HK-2 (cell line): Measurements from ENCODE around the gene RNF19B.

Experiments
- DNase-seq: peaks from one replicate; pipeline ENCODE4 v3.0.0-alpha.2; 2018; ENCODE audit not compliant: unreplicated experiment

Gene RNF19B

GRCh38 chr1:32888677-32889420 lies 75.8 kb downstream of the RNF19B start:
- DNase-seq = no peak

- no peak for DNase-seq
Observed at GRCh38 chr1:32888134-32888533, 76.5 kb downstream of the RNF19B start.

GRCh38 chr1:32887623-32888022 lies 77.0 kb downstream of the RNF19B start:
- DNase-seq = no peak

- DNase-seq = no peak
Observed at GRCh38 chr1:32886828-32887414, 77.7 kb downstream of the RNF19B start.
